SK-N-MC (cell line): ENCODE results near the gene DMWD.

Experiments used
- EZH2 ChIP-seq: fragments of 200-600 bp; sonication (generic); IDR thresholded peaks from one replicate; pipeline ENCODE4 v1.6.1; 2017; ENCODE audit warnings: antibody characterized with exemption
- FOXP2 ChIP-seq: optimal IDR thresholded peaks from 2 replicates; pipeline ENCODE3; 2011; ENCODE audit warnings: mild to moderate bottlenecking, moderate library complexity; ENCODE audit not compliant: insufficient read depth; ENCODE audit errors: extremely low read length, control extremely low read depth
- POLR2AphosphoS5 ChIP-seq: IDR thresholded peaks from 2 replicates; pipeline ENCODE4 v1.6.1; 2012; ENCODE audit warnings: mild to moderate bottlenecking, low read depth, low read length, borderline replicate concordance

DNA sequence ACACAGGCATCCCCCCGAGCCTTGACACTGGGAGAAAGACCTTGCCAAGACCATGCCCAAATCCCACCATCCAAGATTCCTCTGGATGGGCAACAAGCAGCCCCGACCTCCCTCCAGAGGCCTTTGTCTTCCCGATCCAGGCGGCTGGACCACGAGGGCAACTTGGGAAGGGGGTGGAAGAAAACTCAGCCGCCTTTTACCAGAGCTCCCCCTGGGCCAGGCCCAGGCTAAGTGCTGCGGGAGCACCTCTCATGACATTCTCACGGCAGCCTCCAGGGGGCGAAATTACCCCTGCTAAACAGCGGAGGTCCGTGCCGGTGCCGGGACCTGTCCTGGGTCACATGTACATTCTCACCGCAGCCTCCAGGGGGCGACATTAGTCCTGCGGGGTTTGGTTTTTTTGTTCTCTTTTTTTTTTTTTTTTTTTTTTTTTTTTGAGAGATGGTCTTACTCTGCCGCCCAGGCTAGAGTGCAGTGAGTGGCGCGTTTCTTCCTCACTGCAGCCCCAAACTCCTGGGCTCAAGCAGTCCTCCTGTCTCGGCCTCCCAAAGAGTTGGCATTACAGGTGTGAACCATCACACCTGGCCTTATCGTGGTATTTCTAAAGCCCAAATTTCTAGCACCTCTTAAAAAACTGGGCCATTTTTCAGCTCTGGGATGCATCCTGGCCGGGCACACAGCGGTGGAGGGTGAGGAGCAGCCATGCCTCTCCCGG is 24.5 kb upstream of the DMWD start:
- no peak for TF ChIP-seq EZH2
- peak; percentile 36; the same call in 1 of the 2 replicates for TF ChIP-seq POLR2AphosphoS5
- no peak for TF ChIP-seq FOXP2
